ENCODE results near the gene TMEM45A.
"Not testable (repeated sequence)": the region's sequence is repeated elsewhere in the genome, so short reads cannot be mapped to it uniquely, and the experiment has no call there.

The TMEM45A gene

DNA sequence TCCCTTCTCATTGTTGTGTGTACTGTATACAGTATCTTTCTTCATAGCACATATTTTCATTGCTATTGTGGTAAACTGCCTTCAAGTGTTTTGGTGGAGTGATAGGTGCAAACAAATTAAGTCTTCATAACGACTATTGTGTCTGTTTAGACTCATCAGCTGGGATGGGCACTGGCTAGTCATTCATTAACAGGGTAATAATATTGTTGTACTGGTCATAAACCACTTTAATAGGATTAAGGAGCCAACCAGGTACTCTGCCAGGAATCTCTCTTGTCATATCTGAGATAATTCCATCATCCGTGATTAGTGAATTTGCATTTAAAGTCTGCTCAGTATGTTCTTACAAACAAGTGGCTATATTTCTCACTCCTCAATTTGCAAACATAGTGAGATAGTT is 10.2 kb upstream of the TMEM45A start:
- no peak for DNase-seq (ENCODE audit: extremely low read depth in 1 of 2, low read depth in 1 of 2)

DNA sequence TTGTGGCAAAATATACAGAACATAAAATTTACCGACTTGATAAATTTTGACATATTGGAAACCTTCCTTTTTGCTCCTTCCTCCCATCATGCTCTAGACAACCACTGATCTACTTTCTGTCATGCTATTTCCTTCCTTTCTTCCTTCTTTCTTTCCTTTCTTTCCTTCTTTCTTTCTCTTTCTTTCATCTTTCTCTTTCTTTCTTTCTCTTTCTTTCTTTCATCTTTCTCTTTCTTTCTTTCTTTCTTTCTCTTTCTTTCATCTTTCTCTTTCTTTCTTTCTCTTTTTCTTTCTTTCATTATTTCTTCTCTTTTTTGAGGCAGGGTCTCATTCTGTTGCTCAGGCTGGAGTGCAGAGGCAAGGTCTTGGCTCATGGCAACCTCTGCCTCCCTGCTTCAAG is 8.9 kb upstream of the TMEM45A start:
- DNase-seq (ENCODE audit: extremely low read depth in 1 of 2, low read depth in 1 of 2): no peak

DNA sequence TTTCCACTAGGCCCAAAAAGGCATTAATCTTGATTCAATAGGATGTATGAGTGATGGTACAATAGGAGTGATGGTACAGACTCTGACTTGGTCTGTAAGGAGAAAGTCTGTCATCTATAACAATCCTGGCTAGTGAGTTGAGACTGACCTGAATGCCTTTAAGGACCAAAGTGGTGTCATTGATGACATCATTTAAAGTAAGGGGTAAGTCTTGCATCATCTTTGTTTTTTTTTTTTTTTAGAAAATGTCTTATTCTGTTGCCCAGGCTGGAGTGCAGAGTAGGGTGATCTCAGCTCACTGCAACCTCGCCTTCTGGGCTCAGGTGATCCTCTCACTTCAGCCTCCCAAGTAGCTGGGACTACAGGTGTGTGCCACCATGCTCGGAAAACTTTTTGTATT is 5.6 kb upstream of the TMEM45A start:
- no peak for DNase-seq (ENCODE audit: extremely low read depth in 1 of 2, low read depth in 1 of 2)

DNA sequence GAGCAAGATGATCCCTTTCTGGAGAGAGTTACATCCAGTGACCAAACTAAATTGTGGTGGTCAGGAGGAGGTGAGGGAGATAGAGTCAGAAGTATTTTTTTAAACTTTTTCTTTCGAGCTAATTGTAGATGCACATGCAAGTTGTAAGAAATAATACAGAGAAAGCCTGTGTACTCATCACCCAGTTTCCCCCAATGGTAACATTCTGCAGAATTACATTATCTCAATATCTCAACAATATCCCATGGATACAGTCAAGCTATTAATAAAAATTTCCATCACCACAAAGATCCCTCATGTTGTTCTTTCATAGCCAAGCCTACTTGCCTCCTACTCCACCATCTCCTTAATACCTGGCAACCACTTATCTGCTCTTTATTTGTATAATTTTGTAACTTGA is 3.3 kb upstream of the TMEM45A start:
- no peak for DNase-seq (ENCODE audit: extremely low read depth in 1 of 2, low read depth in 1 of 2)

DNA sequence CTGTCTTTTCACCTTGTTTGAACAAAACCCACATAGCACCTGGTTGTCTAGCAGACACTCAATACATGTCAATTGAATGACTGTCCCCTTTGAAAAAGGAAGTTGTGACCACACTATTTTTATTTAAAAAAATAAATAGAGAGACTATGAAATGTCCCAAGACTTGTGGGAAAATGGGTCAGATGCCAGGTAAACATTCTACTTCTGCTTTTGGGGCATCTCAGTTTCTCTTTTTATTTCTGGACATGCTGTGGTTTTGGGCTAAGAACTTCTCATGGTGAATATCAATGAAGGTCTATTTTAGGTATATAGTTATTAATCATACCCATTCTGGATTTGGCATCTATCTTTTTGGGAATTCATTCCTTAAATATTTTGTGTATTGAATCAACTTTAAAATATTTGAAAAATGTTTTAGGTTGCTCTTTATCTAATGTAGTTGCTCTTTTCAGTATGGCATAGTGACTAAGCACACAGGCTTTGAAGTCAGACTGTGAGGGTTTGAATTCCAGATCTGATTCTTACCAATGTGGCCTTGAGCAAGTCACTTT is 4.4 kb downstream of the TMEM45A start:
- DNase-seq (ENCODE audit: extremely low read depth in 1 of 2, low read depth in 1 of 2): no peak

DNA sequence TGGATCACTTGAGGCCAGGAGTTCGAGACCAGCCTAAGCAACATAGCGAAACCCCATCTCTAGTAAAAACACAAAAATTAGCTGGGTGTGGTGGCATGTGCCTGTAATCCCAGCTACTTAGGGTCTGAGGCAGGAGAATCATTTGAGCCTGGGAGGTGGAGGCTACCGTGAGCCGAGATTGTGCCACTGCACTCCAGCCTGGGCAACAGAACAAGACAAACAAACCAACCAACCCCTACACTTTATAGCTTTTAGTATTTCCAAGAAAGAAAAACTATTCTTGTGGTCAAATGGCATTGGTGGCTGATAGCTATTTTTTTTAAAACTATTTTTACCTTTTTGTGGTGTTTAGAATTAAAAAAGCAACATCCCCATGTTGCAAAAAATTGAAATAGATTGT is 7.2 kb downstream of the TMEM45A start:
- no peak for DNase-seq (ENCODE audit: extremely low read depth in 1 of 2, low read depth in 1 of 2)

DNA sequence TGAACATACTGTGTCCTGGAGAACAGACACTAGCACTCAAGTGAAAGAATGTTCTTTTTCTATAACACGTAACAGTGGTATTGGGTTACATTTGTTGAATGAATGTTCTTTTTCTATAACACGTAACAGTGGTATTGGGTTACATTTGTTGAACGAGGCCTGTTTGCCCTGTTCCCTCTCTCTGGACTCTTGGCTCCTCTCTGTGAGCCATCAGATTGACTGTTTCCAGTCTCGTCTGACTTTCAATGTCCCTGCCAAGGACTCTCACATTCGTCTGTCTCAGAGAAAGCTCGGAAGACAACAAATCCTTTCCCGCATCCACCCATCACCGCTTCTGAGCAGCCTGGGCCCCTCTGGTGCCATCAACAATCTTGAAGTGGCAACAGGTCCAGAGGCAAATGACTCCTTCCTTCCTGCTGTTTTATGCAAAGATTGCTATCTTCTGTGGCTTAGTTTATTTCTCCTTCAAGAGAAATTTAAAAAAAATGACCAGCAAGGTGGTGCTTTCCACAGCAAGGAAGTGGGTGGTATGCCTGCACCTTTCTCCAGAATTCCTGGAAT is 8.0 kb downstream of the TMEM45A start:
- no peak for DNase-seq (ENCODE audit: extremely low read depth in 1 of 2, low read depth in 1 of 2)

DNA sequence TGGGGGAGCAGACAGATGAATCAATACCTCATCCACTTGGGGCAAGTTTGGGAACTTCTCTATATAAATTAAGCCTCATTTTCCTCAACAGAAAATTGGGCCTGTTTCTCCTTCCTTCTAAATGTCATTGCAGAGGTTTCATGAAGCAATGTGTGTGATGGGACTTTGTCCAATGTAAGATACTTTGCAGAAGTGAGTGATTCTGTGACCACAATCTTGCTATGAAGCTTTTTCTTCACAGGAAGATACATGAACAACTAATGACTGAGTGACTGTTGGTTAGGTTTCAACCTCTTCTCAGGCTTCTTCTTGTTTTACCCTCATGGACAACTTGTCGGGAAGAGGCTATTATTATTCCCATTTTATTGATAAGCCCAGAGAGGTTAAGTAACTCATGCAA is 11.0 kb downstream of the TMEM45A start:
- no peak for DNase-seq (ENCODE audit: extremely low read depth in 1 of 2, low read depth in 1 of 2)

DNA sequence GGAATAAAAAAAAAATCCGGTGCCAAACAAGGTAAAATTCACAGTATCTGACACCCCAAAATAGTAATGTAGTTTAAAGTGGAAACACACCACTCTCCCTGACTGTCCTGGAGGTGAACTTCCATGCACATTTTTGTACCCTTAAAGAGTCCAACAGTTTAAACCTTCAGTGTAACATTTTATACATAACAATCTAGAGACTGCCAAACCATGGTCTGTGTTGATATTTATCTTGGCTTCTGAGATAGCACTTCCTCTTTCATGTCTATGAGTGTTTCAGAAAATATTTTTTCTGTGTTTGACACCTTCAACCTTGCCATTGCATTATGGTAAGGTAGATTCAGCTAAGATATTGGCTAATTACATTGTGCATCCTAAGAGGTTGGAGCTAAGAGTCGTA is 13.9 kb downstream of the TMEM45A start:
- no peak for DNase-seq (ENCODE audit: extremely low read depth in 1 of 2, low read depth in 1 of 2)

DNA sequence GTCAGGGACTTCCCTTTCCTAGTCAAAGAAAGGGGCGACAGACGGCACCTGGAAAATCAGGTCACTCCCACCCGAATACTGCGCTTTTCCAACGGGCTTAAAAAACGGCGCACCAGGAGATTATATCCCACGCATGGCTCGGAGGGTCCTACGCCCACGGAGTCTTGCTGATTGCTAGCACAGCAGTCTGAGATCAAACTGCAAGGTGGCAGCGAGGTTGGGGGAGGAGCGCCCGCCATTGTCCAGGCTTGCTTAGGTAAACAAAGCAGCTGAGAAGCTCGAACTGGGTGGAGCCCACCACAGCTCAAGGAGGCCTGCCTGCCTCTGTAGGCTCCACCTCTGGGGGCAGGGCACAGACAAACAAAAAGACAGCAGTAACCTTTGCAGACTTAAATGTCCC is 17.4 kb downstream of the TMEM45A start:
- DNase-seq (ENCODE audit: extremely low read depth in 1 of 2, low read depth in 1 of 2): not testable (repeated sequence)

DNA sequence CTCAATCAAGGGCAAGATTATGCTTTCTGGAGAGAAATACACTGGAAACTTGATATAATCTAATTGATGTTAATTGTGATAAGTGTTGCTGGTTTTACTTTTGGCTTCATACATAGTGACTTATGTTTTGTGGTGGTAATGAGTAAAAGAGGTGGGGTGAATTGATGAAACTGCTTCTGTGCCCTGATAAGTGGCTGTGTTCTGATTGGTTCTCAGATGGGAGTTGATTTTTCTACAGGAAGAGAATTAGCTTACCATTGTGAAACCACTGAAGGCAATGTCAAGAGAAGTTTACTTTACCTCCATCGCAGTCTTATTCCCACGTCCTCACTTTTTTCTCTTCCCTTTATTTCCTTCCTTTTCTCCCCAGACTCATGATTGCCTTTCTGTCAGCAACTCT is 23.8 kb downstream of the TMEM45A start:
- DNase-seq (ENCODE audit: extremely low read depth in 1 of 2, low read depth in 1 of 2): no peak

DNA sequence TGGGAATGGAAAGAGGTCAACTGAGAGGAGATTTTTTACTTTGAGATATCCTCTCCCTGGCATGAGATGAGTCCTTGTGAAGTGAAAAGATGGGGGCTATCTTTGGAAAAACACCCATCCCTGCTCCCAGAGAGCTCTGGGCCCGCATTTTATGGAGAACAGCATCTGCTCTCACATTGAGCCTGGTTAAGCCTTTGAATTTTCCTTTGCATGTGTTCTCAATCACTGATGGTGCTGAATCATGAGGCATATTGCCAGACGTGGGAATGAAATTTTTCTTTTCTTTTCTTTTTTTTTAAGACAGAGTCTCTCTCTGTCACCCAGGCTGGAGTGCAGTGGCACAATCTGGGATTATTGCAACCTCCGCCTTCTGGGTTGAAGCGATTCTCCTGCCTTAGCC is 24.4 kb downstream of the TMEM45A start:
- DNase-seq (ENCODE audit: extremely low read depth in 1 of 2, low read depth in 1 of 2): no peak

DNA sequence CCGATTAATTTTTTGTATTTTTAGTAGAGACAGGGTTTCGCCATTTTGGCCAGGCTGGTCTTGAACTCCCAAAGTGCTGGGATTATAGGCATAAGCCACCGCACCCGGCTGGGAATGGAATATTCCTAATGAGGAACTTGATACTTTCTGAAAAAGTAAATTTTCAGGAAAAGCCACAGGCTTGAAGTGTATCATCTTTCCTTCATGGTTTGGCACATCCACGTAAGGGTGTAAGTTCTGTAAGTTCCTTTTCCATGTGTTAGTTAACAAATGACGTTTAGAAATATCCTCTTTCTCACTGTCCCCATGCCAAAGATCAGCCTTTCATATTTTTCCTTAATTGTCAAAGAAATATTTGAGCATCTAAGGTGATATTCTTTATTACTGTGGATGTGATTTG is 24.9 kb downstream of the TMEM45A start:
- DNase-seq (ENCODE audit: extremely low read depth in 1 of 2, low read depth in 1 of 2): no peak

DNA sequence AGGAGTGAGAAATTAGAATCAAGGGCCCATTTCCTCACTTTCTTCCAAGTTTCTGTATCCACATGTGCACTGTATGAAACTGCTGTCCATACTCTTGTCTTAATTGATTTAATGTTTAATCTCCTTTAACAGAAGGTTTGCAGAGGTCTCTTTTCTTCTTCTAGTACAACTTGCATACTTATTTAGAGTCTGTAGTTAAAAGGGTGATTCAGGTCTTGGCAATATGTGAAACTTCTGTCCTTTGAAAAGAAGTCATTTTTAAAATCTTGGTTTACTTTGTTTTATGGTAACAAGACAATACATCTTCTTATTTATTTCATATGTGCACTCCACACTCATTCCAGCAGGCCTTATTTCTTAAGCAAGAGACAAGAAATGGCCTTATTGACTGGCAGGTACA is 25.8 kb downstream of the TMEM45A start:
- DNase-seq (ENCODE audit: extremely low read depth in 1 of 2, low read depth in 1 of 2): no peak

DNA sequence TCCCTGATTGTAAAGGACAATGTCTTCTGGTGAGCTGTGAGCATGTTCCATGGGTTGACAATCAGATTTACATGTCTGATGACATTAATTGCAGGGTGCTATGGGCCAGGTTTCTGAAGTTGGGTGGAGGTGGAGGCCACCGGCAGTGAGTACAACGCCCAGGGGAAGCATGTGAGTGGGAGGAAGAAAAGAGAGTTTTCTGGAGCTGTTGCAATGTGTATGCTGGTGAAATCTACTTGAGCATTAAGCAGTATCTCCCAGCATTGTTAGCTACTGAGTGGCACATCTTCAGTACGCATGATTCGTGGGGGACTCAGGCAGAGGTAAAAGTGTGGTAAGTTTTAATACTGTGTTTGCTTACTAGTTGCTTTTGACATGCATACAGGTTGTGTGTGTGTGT is 26.6 kb downstream of the TMEM45A start:
- DNase-seq (ENCODE audit: extremely low read depth in 1 of 2, low read depth in 1 of 2): no peak

DNA sequence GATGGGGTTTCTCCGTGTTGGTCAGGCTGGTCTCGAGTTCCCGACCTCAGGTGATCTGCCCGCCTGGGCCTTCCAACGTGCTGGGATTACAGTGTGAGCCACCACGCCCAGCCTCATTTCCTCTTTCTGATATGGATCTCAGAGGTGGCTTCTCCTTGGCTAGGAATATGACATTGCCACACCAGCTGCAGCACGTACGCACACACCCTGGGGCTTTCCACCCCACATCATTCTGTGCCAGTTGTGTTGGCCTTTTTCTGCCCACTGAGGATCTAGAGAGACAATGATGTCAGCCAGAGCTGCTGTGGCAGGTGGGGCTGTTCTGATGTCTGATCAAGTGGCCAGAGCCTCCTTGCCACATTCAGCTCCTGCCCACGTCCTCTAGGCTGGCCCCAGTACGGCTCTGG is 29.0 kb downstream of the TMEM45A start:
- no peak for DNase-seq (ENCODE audit: extremely low read depth in 1 of 2, low read depth in 1 of 2)

DNA sequence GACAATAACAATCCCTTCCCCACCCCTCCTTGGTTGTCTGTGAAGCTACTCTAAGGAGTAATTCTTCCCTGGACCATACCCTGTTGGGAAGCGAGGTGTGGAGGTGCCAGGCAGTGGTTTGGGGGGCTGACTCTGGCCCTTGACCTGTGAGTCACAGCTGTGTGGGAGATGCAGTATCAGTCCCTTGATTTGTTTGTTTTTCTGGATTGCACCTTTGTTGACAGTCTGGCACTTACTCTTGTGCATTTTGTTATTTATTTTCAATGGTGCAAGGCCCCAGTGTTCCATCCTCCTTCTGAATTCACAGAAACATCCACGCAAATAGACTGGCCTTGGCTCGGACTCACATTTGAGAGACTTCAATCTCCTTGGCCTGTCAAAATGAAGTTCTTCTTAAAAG is 29.7 kb downstream of the TMEM45A start:
- no peak for DNase-seq (ENCODE audit: extremely low read depth in 1 of 2, low read depth in 1 of 2)

DNA sequence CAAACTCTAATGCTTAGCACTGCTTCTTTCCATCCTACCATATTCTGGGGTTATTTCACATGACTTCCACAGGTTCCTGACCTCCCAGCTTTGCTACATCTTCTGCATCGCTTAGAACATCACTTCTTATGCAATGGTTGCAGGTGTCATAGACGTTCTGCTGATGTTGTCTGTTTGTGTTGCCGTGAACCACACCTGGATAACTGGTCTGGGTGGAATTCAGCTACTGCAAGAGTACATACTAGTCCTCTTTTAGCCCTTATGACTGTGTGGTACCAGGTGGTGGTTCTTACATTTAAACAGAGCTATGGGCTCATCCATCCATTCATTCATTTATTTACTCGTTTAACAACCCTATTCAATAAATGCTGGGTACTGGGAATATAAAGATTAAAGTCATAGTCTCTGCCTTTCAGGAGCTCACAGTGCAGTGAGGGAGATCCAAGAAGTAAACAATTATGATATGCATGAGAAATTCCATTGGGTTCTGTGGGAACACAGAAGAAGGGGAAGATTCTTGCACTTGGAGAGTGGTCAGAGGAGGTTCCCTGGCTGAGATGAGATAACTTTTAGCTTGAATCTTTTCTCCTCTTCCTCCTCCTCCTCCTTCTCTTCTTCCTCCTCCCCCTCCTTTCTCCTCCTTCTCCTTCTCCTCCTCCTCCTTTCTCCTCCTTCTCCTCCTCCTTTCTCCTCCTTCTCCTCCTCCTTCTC is 30.8 kb downstream of the TMEM45A start:
- no peak for DNase-seq (ENCODE audit: extremely low read depth in 1 of 2, low read depth in 1 of 2)

DNA sequence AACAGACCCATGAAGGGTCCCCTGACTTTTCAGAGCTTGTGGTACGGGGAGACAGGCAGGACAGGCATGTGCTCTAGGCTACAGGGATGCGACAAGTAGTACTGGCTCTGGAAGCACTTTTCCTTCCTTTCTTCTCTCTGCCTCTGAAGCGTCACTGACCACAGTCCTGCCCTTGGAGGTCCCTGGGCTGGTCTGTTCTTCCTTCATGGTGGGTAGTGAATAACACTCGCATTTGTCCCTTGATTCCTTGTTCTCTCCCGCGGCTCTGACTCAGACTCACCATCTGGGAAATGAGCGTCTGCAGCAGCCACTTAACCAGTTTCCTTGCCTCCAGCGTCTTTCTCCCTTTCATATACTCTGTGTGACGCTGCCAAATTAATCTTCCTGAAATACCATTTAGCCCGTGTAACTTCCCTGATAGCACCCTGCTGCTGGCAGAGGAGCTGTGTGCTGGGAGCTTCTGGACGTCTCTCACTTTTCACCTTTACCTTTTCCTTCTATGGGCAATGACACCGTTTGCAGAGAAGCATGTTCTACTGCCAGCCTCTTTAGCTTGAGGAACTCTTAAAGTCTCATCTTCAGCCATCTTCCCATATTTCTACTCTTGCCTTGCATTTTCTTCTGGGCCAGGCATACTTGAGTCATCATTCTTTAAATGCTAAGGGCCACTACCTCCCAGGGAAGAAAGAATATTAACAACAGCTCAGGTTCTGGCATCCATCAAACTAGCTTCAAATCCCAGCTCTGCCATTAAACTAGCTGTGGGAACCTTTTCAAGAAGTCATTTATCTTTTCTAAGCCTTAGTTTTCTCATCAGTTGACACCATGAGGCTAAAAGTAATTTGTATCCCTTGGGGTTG is 33.6 kb downstream of the TMEM45A start:
- no peak for DNase-seq (ENCODE audit: extremely low read depth in 1 of 2, low read depth in 1 of 2)

DNA sequence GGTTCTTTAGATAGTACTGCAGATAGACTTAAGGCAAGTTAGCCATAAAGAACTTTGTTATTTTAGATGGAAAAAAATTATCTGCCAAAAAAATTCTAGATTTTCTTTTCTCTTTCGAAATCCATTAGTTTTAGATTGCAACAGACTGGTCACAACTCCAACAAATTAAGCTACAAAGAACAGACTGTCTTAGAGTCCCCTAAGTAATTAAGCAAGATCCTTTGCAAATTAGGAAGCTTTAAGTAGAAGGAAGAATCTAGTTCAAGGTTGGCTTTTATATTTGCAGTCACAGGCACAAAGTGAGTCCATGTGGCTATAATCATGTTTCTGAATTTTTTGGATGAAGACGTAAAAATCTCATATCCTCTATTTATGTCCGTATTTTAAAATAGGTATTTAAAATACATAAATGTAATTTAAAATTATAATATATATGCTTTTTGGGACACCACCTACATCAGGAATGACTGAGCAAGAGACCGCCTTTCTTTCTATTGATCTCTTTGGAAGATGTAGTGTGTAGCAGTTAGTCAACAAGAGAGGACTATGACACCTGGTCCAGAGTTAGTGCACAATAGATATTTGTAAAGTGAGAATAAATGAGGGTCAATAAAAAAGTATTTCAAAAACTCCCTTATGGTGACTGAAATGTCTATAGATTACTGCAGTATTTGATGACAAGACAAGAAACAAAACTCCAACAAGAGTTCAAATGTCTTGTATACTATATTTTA is 34.4 kb downstream of the TMEM45A start:
- DNase-seq (ENCODE audit: extremely low read depth in 1 of 2, low read depth in 1 of 2): no peak

DNA sequence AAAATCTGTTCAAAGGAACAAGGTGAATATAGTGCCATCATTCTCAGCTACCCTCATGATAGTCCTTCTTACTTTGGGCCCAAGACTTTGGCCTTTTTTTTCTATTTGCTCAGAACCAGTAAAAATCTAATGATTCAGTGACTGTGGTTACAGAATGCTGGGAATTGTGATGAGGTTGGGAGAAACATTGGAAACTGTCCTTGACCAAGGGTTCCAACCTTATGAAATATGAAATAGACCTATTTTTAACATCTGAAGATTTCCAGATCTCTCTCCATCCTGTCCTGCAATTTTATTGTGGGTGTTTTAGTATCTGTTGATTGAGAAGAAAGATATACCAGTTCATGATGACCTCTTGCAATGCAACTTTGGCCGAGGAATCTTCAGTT is 34.9 kb downstream of the TMEM45A start:
- DNase-seq (ENCODE audit: extremely low read depth in 1 of 2, low read depth in 1 of 2): no peak
